K562 (cell line): ENCODE data around the gene OSBPL10.

ENCODE experiments used
- ATF7 ChIP-seq: fragments of 450-650 bp; IDR thresholded peaks from 2 replicates; pipeline ENCODE4 v1.7.1; 2014; ENCODE audit warnings: mild to moderate bottlenecking, moderate library complexity
- ZFP1 ChIP-seq: fragments of 450-650 bp; formaldehyde crosslinking; IDR thresholded peaks from 2 replicates; pipeline ENCODE4 v1.4.0; 2020; ENCODE audit warnings: mild to moderate bottlenecking, mixed read lengths
- ZNF354B ChIP-seq: fragments of 250-450 bp; sonication (Bioruptor Pico); IDR thresholded peaks from 2 replicates; pipeline ENCODE4 v1.4.0; 2020

DNA sequence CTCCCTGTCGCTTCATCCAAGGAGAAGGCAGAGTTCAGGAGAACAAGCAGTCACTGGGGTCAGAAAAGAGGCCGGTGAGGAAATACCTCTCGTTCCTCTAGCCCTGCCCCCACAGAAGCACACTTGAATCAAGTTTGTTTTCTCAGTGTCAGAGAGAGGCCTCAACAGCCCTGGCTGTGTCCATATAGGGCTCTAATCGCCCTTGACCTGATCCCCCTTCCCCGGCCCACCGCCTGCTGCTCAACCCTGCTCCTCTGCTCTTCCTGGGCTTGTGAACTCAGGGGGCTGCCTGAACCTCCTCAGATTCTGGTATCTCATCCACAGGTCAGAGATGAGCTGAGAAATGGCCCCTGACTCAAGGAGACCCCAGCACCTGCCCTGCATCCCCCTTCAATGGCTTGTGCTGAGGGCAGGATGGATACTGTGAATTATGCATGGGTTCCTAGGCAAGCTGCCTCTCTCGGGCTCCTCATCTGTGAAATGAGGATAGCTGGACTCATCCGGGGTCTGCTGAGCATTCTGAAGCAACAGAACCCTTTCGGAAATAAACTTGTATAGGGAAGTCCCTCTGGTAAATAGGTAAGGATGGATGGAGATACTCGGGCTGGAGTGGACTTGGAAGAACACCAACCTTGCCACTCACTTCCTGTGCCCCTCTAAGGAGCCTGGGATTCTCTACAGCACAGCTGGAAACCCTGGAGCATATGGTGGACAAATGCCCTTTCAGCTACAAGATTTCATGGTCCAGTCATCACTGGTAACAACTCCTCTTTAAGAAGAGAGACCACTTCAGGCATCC, 300.8 kb downstream of the OSBPL10 start:
- TF ChIP-seq ATF7 = no peak
- no peak for TF ChIP-seq ZNF354B (CRISPR knock-in tag)
- no peak for TF ChIP-seq ZFP1 (CRISPR knock-in tag)
